GM18526 (cell line): Measurements from ENCODE around the gene SLC9C2.

Experiments
- POLR2A ChIP-seq: IDR thresholded peaks from 3 replicates; pipeline ENCODE4 v1.6.1; 2011; ENCODE audit not compliant: insufficient read length; ENCODE audit errors: extremely low read depth

Gene SLC9C2

GRCh38 chr1:173503391-173503790 is 99.5 kb downstream of the SLC9C2 start:
- TF ChIP-seq POLR2A: no peak

- no peak for TF ChIP-seq POLR2A
These were observed 100.8 kb downstream of the SLC9C2 start for GRCh38 chr1:173502104-173502503.

- no peak for TF ChIP-seq POLR2A
These were observed 103.1 kb downstream of the SLC9C2 start for GRCh38 chr1:173499729-173500128.

- TF ChIP-seq POLR2A: no peak
These were observed 106.0 kb downstream of the SLC9C2 start for GRCh38 chr1:173496757-173497320.

GRCh38 chr1:173495609-173496267 is 107.1 kb downstream of the SLC9C2 start:
- no peak for TF ChIP-seq POLR2A

- no peak for TF ChIP-seq POLR2A
These were observed 111.4 kb downstream of the SLC9C2 start for GRCh38 chr1:173491508-173491907.

GRCh38 chr1:173489929-173490328 is 112.9 kb downstream of the SLC9C2 start:
- no peak for TF ChIP-seq POLR2A

- TF ChIP-seq POLR2A: no peak
These were observed 113.7 kb downstream of the SLC9C2 start for GRCh38 chr1:173489149-173489600.

- no peak for TF ChIP-seq POLR2A
These were observed 114.9 kb downstream of the SLC9C2 start for GRCh38 chr1:173488001-173488400.

- no peak for TF ChIP-seq POLR2A
These were observed 117.5 kb downstream of the SLC9C2 start for GRCh38 chr1:173485401-173485800.

GRCh38 chr1:173484276-173484675 is 118.6 kb downstream of the SLC9C2 start:
- TF ChIP-seq POLR2A: no peak

- TF ChIP-seq POLR2A: no peak
These were observed 120.2 kb downstream of the SLC9C2 start for GRCh38 chr1:173482683-173483082.

GRCh38 chr1:173481195-173481772 is 121.6 kb downstream of the SLC9C2 start:
- TF ChIP-seq POLR2A: no peak

- no peak for TF ChIP-seq POLR2A
These were observed 123.2 kb downstream of the SLC9C2 start for GRCh38 chr1:173479649-173480048.

GRCh38 chr1:173478094-173478674 is 124.7 kb downstream of the SLC9C2 start:
- no peak for TF ChIP-seq POLR2A
